Measurements from ENCODE around the gene CCDC102B. TPM values are rescaled to one million over a fixed set of nuclear protein-coding genes. Genes with fewer than 3 reads are reported as not detected.

Gene CCDC102B
- total and polyA plus RNA-seq, 2 of the 8 experiments (the other 6 are each of a cell fraction or from before 2014, with no cell fraction given), result 0.80 to 1.1 TPM

GRCh38 chr18:68772268-68772667 lies 25.6 kb upstream of the CCDC102B start (continued):
- TF ChIP-seq, protein P1, sequence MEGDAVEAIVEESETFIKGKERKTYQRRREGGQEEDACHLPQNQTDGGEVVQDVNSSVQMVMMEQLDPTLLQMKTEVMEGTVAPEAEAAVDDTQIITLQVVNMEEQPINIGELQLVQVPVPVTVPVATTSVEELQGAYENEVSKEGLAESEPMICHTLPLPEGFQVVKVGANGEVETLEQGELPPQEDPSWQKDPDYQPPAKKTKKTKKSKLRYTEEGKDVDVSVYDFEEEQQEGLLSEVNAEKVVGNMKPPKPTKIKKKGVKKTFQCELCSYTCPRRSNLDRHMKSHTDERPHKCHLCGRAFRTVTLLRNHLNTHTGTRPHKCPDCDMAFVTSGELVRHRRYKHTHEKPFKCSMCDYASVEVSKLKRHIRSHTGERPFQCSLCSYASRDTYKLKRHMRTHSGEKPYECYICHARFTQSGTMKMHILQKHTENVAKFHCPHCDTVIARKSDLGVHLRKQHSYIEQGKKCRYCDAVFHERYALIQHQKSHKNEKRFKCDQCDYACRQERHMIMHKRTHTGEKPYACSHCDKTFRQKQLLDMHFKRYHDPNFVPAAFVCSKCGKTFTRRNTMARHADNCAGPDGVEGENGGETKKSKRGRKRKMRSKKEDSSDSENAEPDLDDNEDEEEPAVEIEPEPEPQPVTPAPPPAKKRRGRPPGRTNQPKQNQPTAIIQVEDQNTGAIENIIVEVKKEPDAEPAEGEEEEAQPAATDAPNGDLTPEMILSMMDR (IDR thresholded peaks at IDR 0.05; ENCODE audit: control extremely low read depth in 1 of 3, insufficient read depth in 1 of 3, low read depth in 1 of 3, low read length in 3 of 3), result no peak
- TF ChIP-seq CHD2 (IDR thresholded peaks at IDR 0.05; ENCODE audit: low read length), result no peak
- TF ChIP-seq RBBP5 (IDR thresholded peaks at IDR 0.05; ENCODE audit: borderline replicate concordance, low read depth, low read length), result no peak
- TF ChIP-seq BACH1 (IDR thresholded peaks at IDR 0.05; ENCODE audit: low read length), result no peak
- TF ChIP-seq RFX5 (IDR thresholded peaks at IDR 0.05; ENCODE audit: borderline replicate concordance, low read depth, low read length), result no peak
